ENCODE measurements around the gene RND1. TPM values are rescaled to one million over a fixed set of nuclear protein-coding genes. Genes with fewer than 3 reads are reported as not detected.

The RND1 gene
- polyA plus RNA-seq, 3 donors = 0.40 to 0.49 TPM; not detected in 1

GRCh38 chr12:48824905-48825304, 40.8 kb downstream of the RND1 start:
- Mint-ChIP-seq H3K4me3 (no peak overlapping the region), H3K4me1 (peaks cover 2% of the 10 kb centered on the region), H3K9me3 (no peaks in the 10 kb centered on the region), H3K27ac (no peak overlapping the region), H3K27me3 (ENCODE audit: low read depth in 3 of 3) (peaks cover 8 to 14% (median 11%) of the 10 kb centered on the region in 3 donors), H3K36me3 (peaks cover 17 to 19% of the 10 kb centered on the region in 2 donors)
- peaks cover 16 to 22% of the 10 kb centered on the region in 2 donors for H3K36me3 ChIP-seq (replicated peaks in 1 of 2; ENCODE audit: control insufficient read depth in 1 of 2, insufficient read depth in 2 of 2, low read length in 2 of 2)
- H3K79me2 ChIP-seq (ENCODE audit: insufficient read depth, low read length) = no peaks in the 10 kb centered on the region
- H2AFZ ChIP-seq (ENCODE audit: insufficient read depth, low read depth, low read length, poor library complexity, severe bottlenecking) = no peak overlapping the region
- no peak for TF ChIP-seq CTCF (IDR thresholded peaks at IDR 0.05)
- H3K27me3 ChIP-seq (ENCODE audit: control insufficient read depth in 2 of 2, insufficient read depth in 2 of 2, low read length in 2 of 2) = peaks cover 0 to 9% of the 10 kb centered on the region in 2 donors
- H3K4me3 ChIP-seq (replicated peaks in 1 of 3; ENCODE audit: low read depth in 2 of 3, low read length in 3 of 3) = no peak overlapping the region
- DNase-seq = no peak
- H3K4me1 ChIP-seq (ENCODE audit: control insufficient read depth in 1 of 2, insufficient read depth in 2 of 2, low read length in 2 of 2) = no peaks in the 10 kb centered on the region
- intact Hi-C loops (cut with micrococcal nuclease) = no loop called here
- no peak overlapping the region for H3K9ac ChIP-seq (ENCODE audit: insufficient read depth, low read length, poor library complexity, severe bottlenecking)
- WGBS (ENCODE audit: insufficient coverage) = 89% methylated on average over 1 of the region's 4 CpGs
- H3K9me3 ChIP-seq (replicated peaks in 1 of 2; ENCODE audit: control insufficient read depth in 1 of 2, insufficient read depth in 1 of 2, low read length in 2 of 2) = no peaks in the 10 kb centered on the region
- H3K4me2 ChIP-seq (replicated peaks; ENCODE audit: extremely low read depth, low read length, poor library complexity, severe bottlenecking) = no peak overlapping the region
- H3K27ac ChIP-seq (ENCODE audit: low read depth in 1 of 2, low read length in 2 of 2) = no peak overlapping the region
- H4K20me1 ChIP-seq (ENCODE audit: insufficient read depth, low read length) = peaks cover 23% of the 10 kb centered on the region

GRCh38 chr12:48824112-48824511, 41.6 kb downstream of the RND1 start:
- no peak overlapping the region for H3K4me3 ChIP-seq (replicated peaks in 1 of 3; ENCODE audit: low read depth in 2 of 3, low read length in 3 of 3)
- H3K79me2 ChIP-seq (ENCODE audit: insufficient read depth, low read length) = no peaks in the 10 kb centered on the region
- 94% methylated on average over 11 of the region's 12 CpGs for WGBS (ENCODE audit: insufficient coverage)
- H3K36me3 ChIP-seq (replicated peaks in 1 of 2; ENCODE audit: control insufficient read depth in 1 of 2, insufficient read depth in 2 of 2, low read length in 2 of 2) = peaks cover 8 to 14% of the 10 kb centered on the region in 2 donors
- H3K9me3 ChIP-seq (replicated peaks in 1 of 2; ENCODE audit: control insufficient read depth in 1 of 2, insufficient read depth in 1 of 2, low read length in 2 of 2) = no peaks in the 10 kb centered on the region
- H3K9me3 Mint-ChIP-seq = no peaks in the 10 kb centered on the region
- no peak overlapping the region for H2AFZ ChIP-seq (ENCODE audit: insufficient read depth, low read depth, low read length, poor library complexity, severe bottlenecking)
- H3K4me1 ChIP-seq (ENCODE audit: control insufficient read depth in 1 of 2, insufficient read depth in 2 of 2, low read length in 2 of 2) = peaks cover 0 to under 1% of the 10 kb centered on the region in 2 donors
- intact Hi-C loops (cut with micrococcal nuclease) = no loop called here
- peaks cover 2% of the 10 kb centered on the region for H3K4me1 Mint-ChIP-seq
- TF ChIP-seq CTCF (IDR thresholded peaks at IDR 0.05) = no peak
- H3K36me3 Mint-ChIP-seq = peaks cover 9 to 11% of the 10 kb centered on the region in 2 donors
- no peak overlapping the region for H3K4me2 ChIP-seq (replicated peaks; ENCODE audit: extremely low read depth, low read length, poor library complexity, severe bottlenecking)
- peaks cover 15% of the 10 kb centered on the region for H4K20me1 ChIP-seq (ENCODE audit: insufficient read depth, low read length)
- H3K27ac Mint-ChIP-seq = no peak overlapping the region
- no peak for DNase-seq
- no peak overlapping the region for H3K9ac ChIP-seq (ENCODE audit: insufficient read depth, low read length, poor library complexity, severe bottlenecking)
- peaks cover 12 to 20% (median 19%) of the 10 kb centered on the region in 3 donors for H3K27me3 Mint-ChIP-seq (ENCODE audit: low read depth in 3 of 3)
- H3K4me3 Mint-ChIP-seq = no peak overlapping the region
- no peak overlapping the region for H3K27ac ChIP-seq (ENCODE audit: low read depth in 1 of 2, low read length in 2 of 2)
- H3K27me3 ChIP-seq (ENCODE audit: control insufficient read depth in 2 of 2, insufficient read depth in 2 of 2, low read length in 2 of 2) = peaks cover 2 to 17% of the 10 kb centered on the region in 2 donors

Data from CD14-positive monocyte (primary cell).